ENCODE results near the gene KRT81.

Gene KRT81

DNA sequence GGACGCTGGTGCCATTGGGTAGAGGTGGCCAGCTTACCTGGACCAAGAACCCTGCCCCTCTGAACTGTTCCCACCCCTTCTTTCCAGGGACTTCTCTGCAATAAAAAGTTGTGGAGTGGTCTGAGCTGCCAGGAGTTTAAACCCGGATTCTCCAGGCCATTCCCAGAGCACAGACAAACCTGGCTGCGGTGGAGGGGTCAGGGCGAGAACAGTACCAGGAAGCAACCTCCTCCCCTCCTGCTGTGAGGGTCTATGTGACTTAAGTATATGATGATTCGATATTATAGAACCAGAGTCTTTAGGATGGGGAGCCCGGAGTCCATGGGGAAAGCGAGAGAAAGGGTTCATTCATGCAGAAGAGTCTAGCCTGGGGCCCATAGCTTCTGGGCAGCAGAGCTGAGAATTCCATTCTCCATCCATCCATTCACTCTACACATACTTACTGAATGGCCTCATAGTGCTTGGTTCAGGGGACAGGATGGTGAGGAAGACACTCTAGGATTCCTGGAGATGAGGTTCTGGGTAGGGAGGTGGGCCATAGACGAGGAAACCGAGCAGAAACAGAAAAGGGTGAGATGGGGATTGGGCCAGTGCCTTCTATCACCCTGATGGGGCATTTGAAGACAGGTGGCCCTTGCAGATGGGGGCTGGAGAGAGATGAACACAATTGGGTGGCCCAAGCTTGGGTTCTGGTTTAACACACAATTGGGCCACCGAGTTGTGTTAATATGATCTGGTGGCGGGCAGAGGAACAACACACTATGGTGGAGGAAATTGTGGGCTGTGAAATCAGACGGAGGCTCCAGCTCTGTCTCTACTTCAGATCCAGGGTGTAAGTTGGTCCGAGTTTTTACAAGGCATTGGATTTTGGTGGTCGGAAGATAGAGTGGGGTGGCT is 11.7 kb downstream of the KRT81 start:
- DNase-seq (ENCODE audit: low read depth) = no peak
- TF ChIP-seq, protein P1, sequence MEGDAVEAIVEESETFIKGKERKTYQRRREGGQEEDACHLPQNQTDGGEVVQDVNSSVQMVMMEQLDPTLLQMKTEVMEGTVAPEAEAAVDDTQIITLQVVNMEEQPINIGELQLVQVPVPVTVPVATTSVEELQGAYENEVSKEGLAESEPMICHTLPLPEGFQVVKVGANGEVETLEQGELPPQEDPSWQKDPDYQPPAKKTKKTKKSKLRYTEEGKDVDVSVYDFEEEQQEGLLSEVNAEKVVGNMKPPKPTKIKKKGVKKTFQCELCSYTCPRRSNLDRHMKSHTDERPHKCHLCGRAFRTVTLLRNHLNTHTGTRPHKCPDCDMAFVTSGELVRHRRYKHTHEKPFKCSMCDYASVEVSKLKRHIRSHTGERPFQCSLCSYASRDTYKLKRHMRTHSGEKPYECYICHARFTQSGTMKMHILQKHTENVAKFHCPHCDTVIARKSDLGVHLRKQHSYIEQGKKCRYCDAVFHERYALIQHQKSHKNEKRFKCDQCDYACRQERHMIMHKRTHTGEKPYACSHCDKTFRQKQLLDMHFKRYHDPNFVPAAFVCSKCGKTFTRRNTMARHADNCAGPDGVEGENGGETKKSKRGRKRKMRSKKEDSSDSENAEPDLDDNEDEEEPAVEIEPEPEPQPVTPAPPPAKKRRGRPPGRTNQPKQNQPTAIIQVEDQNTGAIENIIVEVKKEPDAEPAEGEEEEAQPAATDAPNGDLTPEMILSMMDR (conservative IDR thresholded peaks at IDR 0.05; ENCODE audit: control insufficient read depth, insufficient read depth, low read depth, low read length) = no peak
- no peak overlapping the region for H3K4me3 ChIP-seq (ENCODE audit: control insufficient read depth, low read depth, low read length)

- DNase-seq (ENCODE audit: low read depth) = peak; percentile 64
Measured at GRCh38 chr12:52278575-52279421, 12.5 kb downstream of the KRT81 start.

DNA sequence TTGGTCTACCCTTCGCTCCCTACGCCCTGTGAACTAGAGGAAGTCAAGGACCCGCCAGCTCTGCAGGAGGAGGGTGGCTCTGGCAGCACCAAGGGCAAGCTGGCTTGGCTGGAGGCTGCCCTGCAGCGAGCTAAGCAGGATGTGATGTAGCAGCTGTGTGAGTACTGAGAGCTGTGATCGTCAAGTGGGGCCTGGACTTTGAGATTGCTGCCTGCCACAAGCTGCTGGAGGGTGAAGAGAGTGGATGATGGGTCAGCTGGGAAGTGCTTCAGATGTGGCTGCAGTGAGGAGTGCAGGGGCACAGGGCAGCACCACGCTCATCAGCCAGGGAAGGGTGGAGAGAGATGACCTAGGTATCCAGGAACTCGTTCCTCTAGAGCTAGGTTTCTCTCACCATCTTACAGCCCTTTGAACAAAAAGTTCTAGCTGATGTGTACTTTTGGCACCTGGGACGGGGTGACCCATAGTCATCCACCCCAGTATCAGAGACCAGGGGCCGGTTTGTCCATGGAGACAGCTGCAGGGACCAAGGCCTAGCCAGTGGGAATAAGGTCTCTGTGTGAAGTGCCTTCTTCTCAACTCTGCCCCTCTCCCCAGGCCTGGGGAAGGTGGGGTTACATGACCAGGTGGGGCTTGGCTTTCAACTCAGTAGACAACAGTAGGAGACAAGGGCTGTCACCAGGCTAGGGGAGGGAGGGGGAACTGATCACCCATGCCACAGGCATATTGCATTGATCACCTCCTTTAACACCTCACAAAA is 13.7 kb downstream of the KRT81 start:
- no peak for DNase-seq (ENCODE audit: low read depth)
- TF ChIP-seq, protein P1 (conservative IDR thresholded peaks at IDR 0.05; ENCODE audit: control insufficient read depth, insufficient read depth, low read depth, low read length) = no peak
- no peak overlapping the region for H3K4me3 ChIP-seq (ENCODE audit: control insufficient read depth, low read depth, low read length)

More at GRCh38 chr12:52278575-52279421, 12.5 kb downstream of the KRT81 start:
- no peak overlapping the region for H3K4me3 ChIP-seq (ENCODE audit: control insufficient read depth, low read depth, low read length)
- TF ChIP-seq, protein P1 (conservative IDR thresholded peaks at IDR 0.05; ENCODE audit: control insufficient read depth, insufficient read depth, low read depth, low read length) = peak; percentile 80

DNA sequence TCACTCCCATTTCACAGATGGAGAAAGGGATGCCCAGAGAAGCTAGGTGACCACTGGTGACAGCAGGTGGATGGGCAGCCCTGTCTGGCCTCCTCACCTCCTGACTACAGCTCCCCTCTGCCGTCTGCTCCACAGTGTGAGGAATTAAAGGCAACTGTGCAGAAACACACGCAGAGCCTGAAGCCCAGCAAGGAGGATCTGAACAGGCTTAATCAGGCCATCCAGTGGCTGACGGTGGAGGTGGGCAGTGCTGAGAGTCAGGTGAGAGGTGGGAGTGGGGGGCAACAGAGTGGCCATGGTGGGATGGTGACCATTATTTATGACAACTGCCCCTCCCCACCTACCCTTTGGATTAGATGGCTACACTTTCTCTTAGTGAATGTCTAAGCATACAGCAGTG is 15.6 kb downstream of the KRT81 start:
- TF ChIP-seq, protein P1 (conservative IDR thresholded peaks at IDR 0.05; ENCODE audit: control insufficient read depth, insufficient read depth, low read depth, low read length) = no peak
- no peak overlapping the region for H3K4me3 ChIP-seq (ENCODE audit: control insufficient read depth, low read depth, low read length)

GRCh38 chr12:52274521-52275120 is 16.7 kb downstream of the KRT81 start, which contains the start of gene KRT86:
Gene KRT86, plus strand, starts transcription at chr12:52274645. Its CDS starts 27,272 bp downstream, at chr12:52301917.
- no peak within 1 kb of the TSS for H3K4me3 ChIP-seq (ENCODE audit: control insufficient read depth, low read depth, low read length)
- TF ChIP-seq, protein P1 (conservative IDR thresholded peaks at IDR 0.05; ENCODE audit: control insufficient read depth, insufficient read depth, low read depth, low read length) = no peak
- no peak for DNase-seq (ENCODE audit: low read depth)

More for the DNA sequence above, 15.6 kb downstream of the KRT81 start:
- no peak for DNase-seq (ENCODE audit: low read depth)

GRCh38 chr12:52271158-52271557 is 20.2 kb downstream of the KRT81 start:
- DNase-seq (ENCODE audit: low read depth) = peak; percentile 35
- no peak overlapping the region for H3K4me3 ChIP-seq (ENCODE audit: control insufficient read depth, low read depth, low read length)
- TF ChIP-seq, protein P1 (conservative IDR thresholded peaks at IDR 0.05; ENCODE audit: control insufficient read depth, insufficient read depth, low read depth, low read length) = no peak

All from fibroblast of mammary gland (primary cell).